ENCODE results near the gene DNPEP. TPM values are rescaled to one million over a fixed set of nuclear protein-coding genes. Genes with fewer than 3 reads are reported as not detected.

The DNPEP gene
- total and polyA plus RNA-seq, 2 donors (not counting 1 experiment from before 2014, with no cell fraction given) = 82.6 to 91.7 TPM

DNA sequence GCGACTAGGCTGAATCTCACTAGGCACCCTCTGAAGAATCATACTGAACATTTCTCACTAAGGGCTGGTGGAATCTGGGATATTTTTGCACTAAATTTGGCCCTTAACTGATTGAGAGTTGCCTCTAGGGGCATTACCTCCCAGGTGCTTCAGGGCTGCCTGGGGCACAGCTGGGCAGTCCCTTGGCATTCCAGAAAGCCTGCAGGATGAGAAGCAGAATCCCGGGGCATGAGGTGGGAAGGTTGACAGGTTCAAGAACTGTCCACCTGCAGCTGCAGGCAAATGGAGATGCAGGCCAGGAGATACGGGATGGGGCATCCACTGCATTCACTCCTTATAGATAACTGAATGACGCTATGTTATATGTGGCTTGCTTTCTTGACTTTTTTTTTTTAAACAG, 62.6 kb downstream of the DNPEP start:
- Histone ChIP-seq H3K4me2 (replicated peaks; ENCODE audit: low read depth, low read length, poor library complexity, severe bottlenecking) (no peak overlapping the region), H3K36me3 (replicated peaks in 1 of 2; ENCODE audit: control extremely low read depth in 1 of 2, control insufficient read depth in 1 of 2, extremely low read depth in 1 of 2, insufficient read depth in 2 of 2, low read length in 1 of 2) (no peaks in the 10 kb centered on the region), H4K20me1 (ENCODE audit: control insufficient read depth, insufficient read depth, low read length, poor library complexity, severe bottlenecking) (no peaks in the 10 kb centered on the region), H3K79me2 (ENCODE audit: control insufficient read depth, insufficient read depth, low read length) (no peaks in the 10 kb centered on the region), H2AFZ (ENCODE audit: insufficient read depth, low read depth, low read length, poor library complexity, severe bottlenecking) (no peak overlapping the region), H3K4me1 (ENCODE audit: control insufficient read depth in 2 of 2, insufficient read depth in 2 of 2, low read length in 2 of 2) (no peaks in the 10 kb centered on the region), H3K4me3 (ENCODE audit: control extremely low read depth in 1 of 5, extremely low read depth in 1 of 5, insufficient read depth in 1 of 5, low read depth in 2 of 5, low read length in 4 of 5) (no peak overlapping the region), H3K9me3 (ENCODE audit: control extremely low read depth in 1 of 3, control insufficient read depth in 2 of 3, insufficient read depth in 1 of 3, low read length in 2 of 3) (no peaks in the 10 kb centered on the region), H3K27me3 (replicated peaks in 1 of 4; ENCODE audit: control extremely low read depth in 1 of 4, control insufficient read depth in 3 of 4, insufficient read depth in 4 of 4, low read length in 3 of 4) (peaks cover 0 to 46% (median 5%) of the 10 kb centered on the region in 4 experiments), H3K27ac (ENCODE audit: low read length in 2 of 2) (no peak overlapping the region), H3K9ac (ENCODE audit: low read length) (no peak overlapping the region)
- no peak for ATAC-seq (ENCODE audit: low read depth)
- TF ChIP-seq, protein P1, sequence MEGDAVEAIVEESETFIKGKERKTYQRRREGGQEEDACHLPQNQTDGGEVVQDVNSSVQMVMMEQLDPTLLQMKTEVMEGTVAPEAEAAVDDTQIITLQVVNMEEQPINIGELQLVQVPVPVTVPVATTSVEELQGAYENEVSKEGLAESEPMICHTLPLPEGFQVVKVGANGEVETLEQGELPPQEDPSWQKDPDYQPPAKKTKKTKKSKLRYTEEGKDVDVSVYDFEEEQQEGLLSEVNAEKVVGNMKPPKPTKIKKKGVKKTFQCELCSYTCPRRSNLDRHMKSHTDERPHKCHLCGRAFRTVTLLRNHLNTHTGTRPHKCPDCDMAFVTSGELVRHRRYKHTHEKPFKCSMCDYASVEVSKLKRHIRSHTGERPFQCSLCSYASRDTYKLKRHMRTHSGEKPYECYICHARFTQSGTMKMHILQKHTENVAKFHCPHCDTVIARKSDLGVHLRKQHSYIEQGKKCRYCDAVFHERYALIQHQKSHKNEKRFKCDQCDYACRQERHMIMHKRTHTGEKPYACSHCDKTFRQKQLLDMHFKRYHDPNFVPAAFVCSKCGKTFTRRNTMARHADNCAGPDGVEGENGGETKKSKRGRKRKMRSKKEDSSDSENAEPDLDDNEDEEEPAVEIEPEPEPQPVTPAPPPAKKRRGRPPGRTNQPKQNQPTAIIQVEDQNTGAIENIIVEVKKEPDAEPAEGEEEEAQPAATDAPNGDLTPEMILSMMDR (IDR thresholded peaks at IDR 0.05) = no peak
- TF ChIP-seq EZH2 (IDR thresholded peaks at IDR 0.05; ENCODE audit: borderline replicate concordance, insufficient read depth, low read depth, low read length, poor library complexity, severe bottlenecking) = no peak
- no peak for DNase-seq
- no peaks in the 10 kb centered on the region for H3K9me3 Mint-ChIP-seq (ENCODE audit: insufficient read depth)
- CTCF ChIA-PET = no interaction called here
- no peak overlapping the region for H3K4me3 Mint-ChIP-seq
- H3K27ac Mint-ChIP-seq = no peak overlapping the region
- POLR2A ChIA-PET = no interaction called here
- H3K27me3 Mint-ChIP-seq = peaks cover 68% of the 10 kb centered on the region
- intact Hi-C loops (cut with micrococcal nuclease) = no loop called here
- WGBS (ENCODE audit: insufficient coverage) = 90% methylated on average over 1 of the region's 4 CpGs
- peaks cover 4% of the 10 kb centered on the region for H3K4me1 Mint-ChIP-seq

DNA sequence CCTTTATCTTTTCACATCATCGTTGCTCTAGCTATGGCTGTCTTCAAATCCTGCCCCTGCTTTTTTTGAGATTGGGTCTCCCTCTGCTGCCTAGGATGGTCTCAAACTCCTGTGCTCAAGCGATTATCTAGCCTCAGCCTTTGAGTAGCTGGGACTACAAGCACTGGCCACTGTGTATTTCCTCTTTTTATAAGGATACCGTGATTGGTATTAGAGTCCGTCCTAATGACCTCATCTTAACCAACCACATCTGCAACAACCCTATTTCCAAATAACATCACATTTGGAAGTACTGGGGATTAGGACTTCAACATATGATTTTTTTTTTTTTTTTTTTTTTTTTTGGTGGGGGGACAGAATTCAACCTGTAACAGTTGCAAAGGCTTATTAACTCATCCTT, 64.3 kb downstream of the DNPEP start:
- no peak overlapping the region for H3K27ac ChIP-seq (ENCODE audit: low read length in 2 of 2)
- ChIA-PET POLR2A (no interaction called here), CTCF (no interaction called here)
- DNase-seq (no peak), ATAC-seq (ENCODE audit: low read depth) (no peak)
- no peak overlapping the region for H3K27ac Mint-ChIP-seq
- H3K4me3 Mint-ChIP-seq = no peak overlapping the region
- no peaks in the 10 kb centered on the region for H3K36me3 ChIP-seq (replicated peaks in 1 of 2; ENCODE audit: control extremely low read depth in 1 of 2, control insufficient read depth in 1 of 2, extremely low read depth in 1 of 2, insufficient read depth in 2 of 2, low read length in 1 of 2)
- peaks cover 0 to 42% (median 5%) of the 10 kb centered on the region in 4 experiments for H3K27me3 ChIP-seq (replicated peaks in 1 of 4; ENCODE audit: control extremely low read depth in 1 of 4, control insufficient read depth in 3 of 4, insufficient read depth in 4 of 4, low read length in 3 of 4)
- no peak overlapping the region for H3K9ac ChIP-seq (ENCODE audit: low read length)
- no peak overlapping the region for H3K4me2 ChIP-seq (replicated peaks; ENCODE audit: low read depth, low read length, poor library complexity, severe bottlenecking)
- peaks cover 4% of the 10 kb centered on the region for H3K4me1 Mint-ChIP-seq
- no peaks in the 10 kb centered on the region for H3K9me3 ChIP-seq (ENCODE audit: control extremely low read depth in 1 of 3, control insufficient read depth in 2 of 3, insufficient read depth in 1 of 3, low read length in 2 of 3)
- H3K9me3 Mint-ChIP-seq (ENCODE audit: insufficient read depth) = no peaks in the 10 kb centered on the region
- no peaks in the 10 kb centered on the region for H3K79me2 ChIP-seq (ENCODE audit: control insufficient read depth, insufficient read depth, low read length)
- 60% methylated on average over 1 of the region's 4 CpGs for WGBS (ENCODE audit: insufficient coverage)
- peaks cover 54% of the 10 kb centered on the region for H3K27me3 Mint-ChIP-seq
- H3K4me3 ChIP-seq (ENCODE audit: control extremely low read depth in 1 of 5, extremely low read depth in 1 of 5, insufficient read depth in 1 of 5, low read depth in 2 of 5, low read length in 4 of 5) = no peak overlapping the region
- TF ChIP-seq, protein P1 (IDR thresholded peaks at IDR 0.05) = no peak
- TF ChIP-seq EZH2 (IDR thresholded peaks at IDR 0.05; ENCODE audit: borderline replicate concordance, insufficient read depth, low read depth, low read length, poor library complexity, severe bottlenecking) = no peak
- intact Hi-C loops (cut with micrococcal nuclease) = no loop called here
- no peaks in the 10 kb centered on the region for H4K20me1 ChIP-seq (ENCODE audit: control insufficient read depth, insufficient read depth, low read length, poor library complexity, severe bottlenecking)
- H3K4me1 ChIP-seq (ENCODE audit: control insufficient read depth in 2 of 2, insufficient read depth in 2 of 2, low read length in 2 of 2) = no peaks in the 10 kb centered on the region
- no peak overlapping the region for H2AFZ ChIP-seq (ENCODE audit: insufficient read depth, low read depth, low read length, poor library complexity, severe bottlenecking)

Small RNA genes within 50 kb of the gene (small RNA-seq; reads per million reads assigned to genes)
- gene AC053503.3 (ENCODE audit: insufficient read length, low read depth, low replicate concordance) = not detected

Other genes with a start within 250 kb of the DNPEP start
- gene NHEJ1, start 227.1 kb downstream of the DNPEP start, total RNA-seq = 20.3 and 25.0 TPM in 2 replicates
- gene NHEJ1, start 227.1 kb downstream of the DNPEP start, polyA plus RNA-seq = 13.0 and 14.9 TPM in 2 replicates
- gene SLC23A3, start 217.9 kb downstream of the DNPEP start, total RNA-seq = 15.2 and 16.6 TPM in 2 replicates
- gene SLC23A3, start 217.9 kb downstream of the DNPEP start, polyA plus RNA-seq = 2.2 and 2.4 TPM in 2 replicates
- gene CNPPD1, start 211.0 kb downstream of the DNPEP start, total RNA-seq = 146 and 150 TPM in 2 replicates
- gene CNPPD1, start 211.0 kb downstream of the DNPEP start, polyA plus RNA-seq = 159 and 204 TPM in 2 replicates
- 86.3 and 102 TPM in 2 replicates for gene RETREG2, start 209.6 kb downstream of the DNPEP start, total RNA-seq
- 45.4 and 46.7 TPM in 2 replicates for gene RETREG2, start 209.6 kb downstream of the DNPEP start, polyA plus RNA-seq
- 55.2 and 58.7 TPM in 2 replicates for gene ZFAND2B, start 181.1 kb downstream of the DNPEP start, total RNA-seq
- gene ZFAND2B, start 181.1 kb downstream of the DNPEP start, polyA plus RNA-seq = 115 and 116 TPM in 2 replicates
- 10.5 and 12.3 TPM in 2 replicates for gene ABCB6, start 169.0 kb downstream of the DNPEP start, total RNA-seq
- gene ABCB6, start 169.0 kb downstream of the DNPEP start, polyA plus RNA-seq = 11.6 and 15.3 TPM in 2 replicates
- 59.4 and 65.5 TPM in 2 replicates for gene ATG9A, start 158.3 kb downstream of the DNPEP start, total RNA-seq
- gene ATG9A, start 158.3 kb downstream of the DNPEP start, polyA plus RNA-seq = 41.8 and 42.7 TPM in 2 replicates
- 181 and 199 TPM in 2 replicates for gene ANKZF1, start 158.1 kb downstream of the DNPEP start, total RNA-seq
- 152 and 180 TPM in 2 replicates for gene ANKZF1, start 158.1 kb downstream of the DNPEP start, polyA plus RNA-seq
- 3.9 and 4.1 TPM in 2 replicates for gene GLB1L, start 142.5 kb downstream of the DNPEP start, total RNA-seq
- 2.4 and 2.9 TPM in 2 replicates for gene GLB1L, start 142.5 kb downstream of the DNPEP start, polyA plus RNA-seq
- gene STK16, start 142.4 kb downstream of the DNPEP start, total RNA-seq = 29.0 and 29.3 TPM in 2 replicates
- 46.9 and 60.1 TPM in 2 replicates for gene STK16, start 142.4 kb downstream of the DNPEP start, polyA plus RNA-seq
- gene TUBA4B, start 134.7 kb downstream of the DNPEP start, total RNA-seq = not detected in 2 replicates
- gene TUBA4B, start 134.7 kb downstream of the DNPEP start, polyA plus RNA-seq = 0.12 TPM in 1 of 2 replicates, not detected in the other
- gene TUBA4A, start 134.0 kb downstream of the DNPEP start, total RNA-seq = 196 and 213 TPM in 2 replicates
- gene TUBA4A, start 134.0 kb downstream of the DNPEP start, polyA plus RNA-seq = 155 and 338 TPM in 2 replicates
- 169 and 184 TPM in 2 replicates for gene DNAJB2, start 108.5 kb downstream of the DNPEP start, total RNA-seq
- gene DNAJB2, start 108.5 kb downstream of the DNPEP start, polyA plus RNA-seq = 127 and 222 TPM in 2 replicates
- not detected in 2 replicates for gene PTPRN, start 78.5 kb downstream of the DNPEP start, total RNA-seq
- gene PTPRN, start 78.5 kb downstream of the DNPEP start, polyA plus RNA-seq = 0.04 and 0.09 TPM in 2 replicates
- not detected in 2 replicates for gene RESP18, start 55.2 kb downstream of the DNPEP start, total RNA-seq
- not detected in 2 replicates for gene RESP18, start 55.2 kb downstream of the DNPEP start, polyA plus RNA-seq
- not detected in 2 replicates for gene DES, start 30.5 kb upstream of the DNPEP start, total RNA-seq
- not detected in 2 replicates for gene DES, start 30.5 kb upstream of the DNPEP start, polyA plus RNA-seq
- 0.10 and 0.74 TPM in 2 replicates for gene SPEG, start 46.9 kb upstream of the DNPEP start, total RNA-seq
- gene SPEG, start 46.9 kb upstream of the DNPEP start, polyA plus RNA-seq = 0.03 and 0.95 TPM in 2 replicates
- 27.8 and 32.0 TPM in 2 replicates for gene GMPPA, start 111.0 kb upstream of the DNPEP start, total RNA-seq
- gene GMPPA, start 111.0 kb upstream of the DNPEP start, polyA plus RNA-seq = 67.9 and 68.8 TPM in 2 replicates
- gene ASIC4, start 126.6 kb upstream of the DNPEP start, total RNA-seq = not detected in 2 replicates
- gene ASIC4, start 126.6 kb upstream of the DNPEP start, polyA plus RNA-seq = 0.03 TPM in 1 of 2 replicates, not detected in the other
- gene CHPF, start 155.9 kb upstream of the DNPEP start, total RNA-seq = 1.2 and 1.3 TPM in 2 replicates
- 5.2 and 8.7 TPM in 2 replicates for gene CHPF, start 155.9 kb upstream of the DNPEP start, polyA plus RNA-seq
- 0.39 TPM in 1 of 2 replicates, not detected in the other for gene TMEM198, start 156.1 kb upstream of the DNPEP start, total RNA-seq
- gene TMEM198, start 156.1 kb upstream of the DNPEP start, polyA plus RNA-seq = 1.1 and 2.3 TPM in 2 replicates
- gene OBSL1, start 183.6 kb upstream of the DNPEP start, total RNA-seq = not detected in 2 replicates
- 0.12 TPM in 1 of 2 replicates, not detected in the other for gene OBSL1, start 183.6 kb upstream of the DNPEP start, polyA plus RNA-seq
- gene INHA, start 184.4 kb upstream of the DNPEP start, total RNA-seq = not detected in 2 replicates
- not detected in 2 replicates for gene INHA, start 184.4 kb upstream of the DNPEP start, polyA plus RNA-seq
- 55.6 and 60.8 TPM in 2 replicates for gene STK11IP, start 209.9 kb upstream of the DNPEP start, total RNA-seq
- gene STK11IP, start 209.9 kb upstream of the DNPEP start, polyA plus RNA-seq = 46.8 and 60.3 TPM in 2 replicates
- gene SLC4A3, start 239.7 kb upstream of the DNPEP start, total RNA-seq = not detected in 2 replicates
- gene SLC4A3, start 239.7 kb upstream of the DNPEP start, polyA plus RNA-seq = 0.04 and 0.16 TPM in 2 replicates

Measured in B cell (primary cell).